ENCODE measurements around the gene DCLK3. TPM values are rescaled to one million over a fixed set of nuclear protein-coding genes. Genes with fewer than 3 reads are reported as not detected.

DCLK3 gene
- total RNA-seq, 4 donors from 2014 or later, result 0.10 to 0.55 (median 0.47) TPM

DNA sequence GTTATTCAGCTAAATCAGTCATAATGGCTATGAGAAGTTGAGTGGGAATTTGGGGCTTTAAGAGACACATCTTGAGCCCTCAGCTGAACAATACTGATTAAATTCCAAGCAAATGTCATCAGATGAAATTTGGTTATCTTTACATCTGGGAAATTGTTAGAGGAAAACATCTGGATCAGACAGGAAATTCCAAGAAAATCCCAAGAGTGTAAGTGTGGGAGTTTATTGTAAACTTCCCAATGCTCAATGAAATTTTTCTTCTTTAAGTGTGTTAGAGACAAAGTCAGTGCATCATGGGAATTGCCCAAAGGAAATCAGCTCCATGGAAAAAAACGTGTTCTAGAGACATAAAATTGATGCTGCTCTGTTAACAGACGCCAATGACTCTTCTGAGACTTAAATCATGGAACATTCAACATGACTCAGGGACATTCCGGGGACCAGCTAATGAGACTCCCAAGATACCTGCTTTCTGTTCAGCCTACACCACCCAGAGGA lies 19.8 kb upstream of the DCLK3 start:
- H3K4me3 ChIP-seq, result no peak overlapping the region
- intact Hi-C loops (cut with DNase I; ENCODE audit: low total_unique reads), result no loop called here
- H3K36me3 ChIP-seq, result no peaks in the 10 kb centered on the region
- H3K27ac ChIP-seq, result peak overlapping the region in 2 of 4 donors; percentile 23 to 36
- H3K27me3 ChIP-seq, result no peaks in the 10 kb centered on the region
- H3K4me1 ChIP-seq, result no peaks in the 10 kb centered on the region
- in situ Hi-C loops (cut with MboI; ENCODE audit: low sequenced_read_pairs in 4 of 4), result no loop called here
- ATAC-seq (no peak), DNase-seq (no peak)
- TF ChIP-seq, protein P1, sequence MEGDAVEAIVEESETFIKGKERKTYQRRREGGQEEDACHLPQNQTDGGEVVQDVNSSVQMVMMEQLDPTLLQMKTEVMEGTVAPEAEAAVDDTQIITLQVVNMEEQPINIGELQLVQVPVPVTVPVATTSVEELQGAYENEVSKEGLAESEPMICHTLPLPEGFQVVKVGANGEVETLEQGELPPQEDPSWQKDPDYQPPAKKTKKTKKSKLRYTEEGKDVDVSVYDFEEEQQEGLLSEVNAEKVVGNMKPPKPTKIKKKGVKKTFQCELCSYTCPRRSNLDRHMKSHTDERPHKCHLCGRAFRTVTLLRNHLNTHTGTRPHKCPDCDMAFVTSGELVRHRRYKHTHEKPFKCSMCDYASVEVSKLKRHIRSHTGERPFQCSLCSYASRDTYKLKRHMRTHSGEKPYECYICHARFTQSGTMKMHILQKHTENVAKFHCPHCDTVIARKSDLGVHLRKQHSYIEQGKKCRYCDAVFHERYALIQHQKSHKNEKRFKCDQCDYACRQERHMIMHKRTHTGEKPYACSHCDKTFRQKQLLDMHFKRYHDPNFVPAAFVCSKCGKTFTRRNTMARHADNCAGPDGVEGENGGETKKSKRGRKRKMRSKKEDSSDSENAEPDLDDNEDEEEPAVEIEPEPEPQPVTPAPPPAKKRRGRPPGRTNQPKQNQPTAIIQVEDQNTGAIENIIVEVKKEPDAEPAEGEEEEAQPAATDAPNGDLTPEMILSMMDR (IDR thresholded peaks at IDR 0.05 in 4 of 5, conservative IDR thresholded peaks at IDR 0.05 in 1 of 5), result no peak
- TF ChIP-seq POLR2A (IDR thresholded peaks at IDR 0.05), result no peak
- H3K9me3 ChIP-seq, result no peaks in the 10 kb centered on the region

DNA sequence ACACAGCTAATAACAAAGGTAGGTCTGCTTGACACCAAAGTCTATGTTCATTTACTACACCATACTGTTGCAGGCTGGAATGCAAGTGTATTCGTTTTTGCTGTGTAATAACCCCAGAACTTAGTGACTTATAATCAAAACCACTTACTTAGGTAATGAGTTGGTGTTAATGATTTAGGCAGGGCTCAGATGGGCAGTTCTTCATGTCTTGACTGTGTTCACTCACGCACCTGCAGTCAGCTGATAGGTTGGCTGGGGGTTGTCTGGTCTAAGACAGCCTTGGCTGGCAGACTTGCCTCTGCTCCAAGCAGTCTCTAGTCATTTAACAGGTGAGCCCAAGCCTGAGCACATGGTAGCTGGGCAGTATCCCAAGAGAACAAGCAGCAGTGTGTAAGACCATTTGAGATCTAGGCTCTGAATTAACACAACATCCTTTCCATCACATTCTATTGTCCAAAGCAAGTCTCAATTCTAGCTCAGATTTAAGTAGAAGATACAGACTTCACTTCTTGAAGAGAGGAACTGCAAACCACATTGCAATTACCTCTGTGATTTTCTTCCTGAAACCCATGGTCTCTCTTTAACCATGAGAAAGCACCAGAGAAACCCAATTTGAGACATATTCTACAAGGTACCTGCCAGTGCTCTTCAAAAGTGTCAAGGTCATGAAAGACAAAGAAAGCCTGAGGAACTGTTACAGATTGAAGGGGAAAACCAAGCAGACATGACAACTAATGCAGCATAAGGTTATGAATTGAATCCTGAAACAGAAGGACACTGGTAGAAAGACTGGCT lies 13.3 kb upstream of the DCLK3 start:
- Histone ChIP-seq H3K27ac (no peak overlapping the region), H3K9me3 (no peaks in the 10 kb centered on the region), H3K4me1 (no peaks in the 10 kb centered on the region), H3K27me3 (no peaks in the 10 kb centered on the region), H3K4me3 (no peak overlapping the region), H3K36me3 (no peaks in the 10 kb centered on the region)
- DNase-seq (no peak), ATAC-seq (no peak)
- intact Hi-C loops (cut with DNase I; ENCODE audit: low total_unique reads), result no loop called here
- in situ Hi-C loops (cut with MboI; ENCODE audit: low sequenced_read_pairs in 4 of 4), result no loop called here
- TF ChIP-seq, protein P1 (IDR thresholded peaks at IDR 0.05 in 4 of 5, conservative IDR thresholded peaks at IDR 0.05 in 1 of 5), result no peak
- no peak for TF ChIP-seq POLR2A (IDR thresholded peaks at IDR 0.05)

DNA sequence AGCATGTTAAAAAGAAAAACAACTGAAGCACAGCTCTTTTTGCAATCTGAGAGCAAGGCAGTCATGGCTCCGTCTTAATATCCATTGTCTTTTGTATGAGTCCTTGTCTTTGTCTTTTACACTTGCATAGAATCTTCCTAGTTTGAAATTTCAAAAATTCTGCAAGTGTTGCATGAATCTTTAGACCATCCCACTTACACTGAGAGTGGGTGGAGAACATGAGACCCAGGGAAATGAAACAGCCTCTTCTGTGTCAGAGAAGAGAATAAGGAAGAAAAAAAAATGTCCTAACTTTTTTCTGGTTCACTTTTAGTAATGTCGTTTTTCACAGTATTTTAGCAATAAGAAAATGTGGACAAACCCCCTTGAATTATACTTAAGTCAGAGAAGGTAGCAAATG lies 12.1 kb upstream of the DCLK3 start:
- intact Hi-C loops (cut with DNase I; ENCODE audit: low total_unique reads), result no loop called here
- no peak for ATAC-seq

DNA sequence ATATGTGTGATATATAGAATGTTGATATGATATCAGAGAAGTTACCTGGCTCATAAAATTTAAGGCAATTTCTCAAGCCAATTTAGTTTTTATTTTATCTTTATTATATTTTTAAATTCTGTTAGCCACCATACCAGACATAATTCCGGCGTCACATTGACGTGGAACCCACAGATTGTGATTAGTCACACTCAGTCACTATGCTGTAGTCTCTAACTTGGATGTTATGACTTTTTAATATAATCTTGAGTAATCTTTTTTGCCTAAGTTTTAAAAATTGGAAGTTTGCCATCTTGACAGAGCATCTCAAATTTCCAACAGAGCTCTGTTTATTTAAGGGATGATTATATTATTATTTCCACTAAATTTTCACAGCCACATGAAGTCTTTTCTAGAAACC lies 9.7 kb upstream of the DCLK3 start:
- no peaks in the 10 kb centered on the region for H3K4me1 ChIP-seq
- intact Hi-C loops (cut with DNase I; ENCODE audit: low total_unique reads) (no loop called here), in situ Hi-C loops (cut with MboI; ENCODE audit: low sequenced_read_pairs in 4 of 4) (no loop called here)
- no peaks in the 10 kb centered on the region for H3K27me3 ChIP-seq
- TF ChIP-seq, protein P1 (IDR thresholded peaks at IDR 0.05 in 4 of 5, conservative IDR thresholded peaks at IDR 0.05 in 1 of 5), result no peak
- TF ChIP-seq POLR2A (IDR thresholded peaks at IDR 0.05), result no peak
- no peak for DNase-seq
- H3K27ac ChIP-seq, result no peak overlapping the region
- H3K36me3 ChIP-seq, result no peaks in the 10 kb centered on the region
- H3K9me3 ChIP-seq, result no peaks in the 10 kb centered on the region
- no peak for ATAC-seq
- H3K4me3 ChIP-seq, result no peak overlapping the region

More for the DNA sequence above, 12.1 kb upstream of the DCLK3 start:
- no peak for DNase-seq
- Histone ChIP-seq H3K4me1 (no peaks in the 10 kb centered on the region), H3K27ac (no peak overlapping the region), H3K36me3 (no peaks in the 10 kb centered on the region), H3K4me3 (no peak overlapping the region), H3K27me3 (no peaks in the 10 kb centered on the region), H3K9me3 (no peaks in the 10 kb centered on the region)
- TF ChIP-seq, protein P1 (IDR thresholded peaks at IDR 0.05 in 4 of 5, conservative IDR thresholded peaks at IDR 0.05 in 1 of 5), result no peak
- no peak for TF ChIP-seq POLR2A (IDR thresholded peaks at IDR 0.05)
- in situ Hi-C loops (cut with MboI; ENCODE audit: low sequenced_read_pairs in 4 of 4), result no loop called here
